HG02938 (cell line): ENCODE data around the gene TST.

ENCODE experiments used
- ATAC-seq: cut with Tn5 transposase; IDR thresholded peaks from one replicate; pipeline ENCODE4 v1.9.1; 2021; ENCODE audit warnings: mild to moderate bottlenecking, moderate library complexity; ENCODE audit not compliant: unreplicated experiment

The TST gene

DNA sequence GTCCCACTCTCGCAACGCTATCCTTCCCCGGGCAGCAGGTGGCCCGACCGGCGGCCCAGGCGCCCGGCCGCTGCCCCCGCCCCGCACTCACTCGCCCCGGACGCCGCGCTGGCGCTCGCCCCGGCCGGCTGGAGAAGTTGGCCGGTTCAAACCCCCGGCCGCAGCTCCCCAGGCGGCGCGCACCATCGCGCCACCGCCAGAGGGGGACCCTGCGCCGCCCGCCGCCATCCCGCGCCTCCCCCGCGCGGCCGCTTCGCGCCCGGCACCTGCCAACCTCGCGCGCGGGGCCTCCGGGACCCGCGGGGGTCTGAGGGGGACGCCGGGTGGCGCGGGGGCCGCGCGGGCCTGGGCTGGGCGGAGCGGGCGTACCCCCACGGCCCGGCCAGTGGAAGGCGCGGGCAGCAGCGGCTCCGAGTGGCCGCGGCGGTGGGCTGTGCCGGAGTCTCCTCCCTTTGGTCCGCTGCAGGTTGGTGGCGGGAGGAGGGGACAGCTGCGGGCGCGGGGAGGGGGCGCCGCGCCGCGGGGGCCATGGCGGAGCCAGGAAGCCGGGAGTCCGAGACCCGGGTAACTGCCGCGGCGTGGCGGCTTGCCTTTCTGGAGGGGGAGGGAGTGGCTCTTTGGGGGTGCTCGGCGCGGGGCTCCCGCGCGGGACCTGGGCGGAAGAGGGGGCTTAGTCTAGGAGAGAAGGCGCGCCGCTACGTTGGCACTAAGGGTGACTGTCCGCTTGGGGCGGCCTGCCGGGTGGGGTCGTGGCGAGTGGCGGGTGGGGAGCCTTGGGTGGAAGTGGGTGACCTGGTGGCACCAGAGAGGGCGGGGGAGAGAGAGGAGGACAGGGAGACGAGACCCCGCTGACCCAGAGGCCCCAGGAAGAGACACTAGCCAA is at the start of gene TST, which contains the start of gene MPST:
Gene TST, minus strand, starts transcription at position 139 of the 883 bp plus-strand sequence. CDS start 715 bp downstream, outside the sequence.
Gene MPST, plus strand, starts transcription at position 434 of the 883 bp plus-strand sequence. Its CDS starts 95 bp downstream, at position 529.
- ATAC-seq, result no peak

- no peak for ATAC-seq
These were observed 49.6 kb upstream of the TST start for GRCh38 chr22:37068859-37069258.

DNA sequence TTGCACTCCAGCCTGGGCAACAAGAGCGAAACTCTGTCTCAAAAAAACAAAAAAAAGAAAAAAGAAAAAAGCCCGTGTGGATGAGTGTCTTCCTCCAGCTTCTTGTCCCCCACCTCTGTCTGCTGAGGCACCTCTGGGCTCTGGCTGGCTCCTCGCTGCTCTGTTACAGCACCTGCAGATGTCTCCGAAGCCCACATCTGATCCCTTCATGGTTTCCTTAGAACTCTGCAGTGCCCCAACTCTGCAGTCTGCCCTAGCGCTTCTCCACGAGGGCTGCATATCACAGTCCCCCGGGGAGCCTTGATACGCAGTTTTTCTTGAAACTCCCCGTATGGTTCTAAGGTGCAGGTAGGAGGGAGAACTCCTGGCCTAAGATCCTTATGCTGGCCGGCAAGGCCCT is 48.2 kb upstream of the TST start:
- ATAC-seq, result no peak

DNA sequence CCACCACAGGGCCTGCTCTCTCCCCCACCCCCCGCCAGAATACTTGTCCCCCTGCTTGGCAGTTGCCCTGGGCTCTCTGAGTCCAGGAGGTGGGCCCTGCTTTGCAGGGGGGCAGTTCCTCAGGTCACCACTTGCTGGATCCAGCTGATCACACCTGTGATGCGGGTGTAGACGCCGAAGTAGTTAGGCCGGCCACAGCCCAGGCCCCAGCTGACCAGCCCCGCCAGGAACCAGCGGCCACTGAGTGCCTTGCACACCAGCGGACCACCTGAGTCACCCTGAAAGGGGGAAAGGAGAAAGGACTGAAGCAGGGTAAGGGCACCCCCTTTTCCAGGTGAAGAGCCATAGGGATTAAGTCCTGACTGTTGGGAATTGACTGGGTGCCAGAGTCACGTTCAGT is 46.7 kb upstream of the TST start:
- no peak for ATAC-seq

GRCh38 chr22:37065180-37065579 is 45.9 kb upstream of the TST start:
- ATAC-seq, result no peak

- no peak for ATAC-seq
These were observed 45.3 kb upstream of the TST start for GRCh38 chr22:37064553-37064952.

- no peak for ATAC-seq
These were observed 44.5 kb upstream of the TST start for GRCh38 chr22:37063431-37064420.

- ATAC-seq, result no peak
These were observed 43.6 kb upstream of the TST start for GRCh38 chr22:37062702-37063381.

GRCh38 chr22:37062376-37062675 is 43.1 kb upstream of the TST start:
- no peak for ATAC-seq

GRCh38 chr22:37061611-37062375 is 42.5 kb upstream of the TST start:
- ATAC-seq, result no peak

DNA sequence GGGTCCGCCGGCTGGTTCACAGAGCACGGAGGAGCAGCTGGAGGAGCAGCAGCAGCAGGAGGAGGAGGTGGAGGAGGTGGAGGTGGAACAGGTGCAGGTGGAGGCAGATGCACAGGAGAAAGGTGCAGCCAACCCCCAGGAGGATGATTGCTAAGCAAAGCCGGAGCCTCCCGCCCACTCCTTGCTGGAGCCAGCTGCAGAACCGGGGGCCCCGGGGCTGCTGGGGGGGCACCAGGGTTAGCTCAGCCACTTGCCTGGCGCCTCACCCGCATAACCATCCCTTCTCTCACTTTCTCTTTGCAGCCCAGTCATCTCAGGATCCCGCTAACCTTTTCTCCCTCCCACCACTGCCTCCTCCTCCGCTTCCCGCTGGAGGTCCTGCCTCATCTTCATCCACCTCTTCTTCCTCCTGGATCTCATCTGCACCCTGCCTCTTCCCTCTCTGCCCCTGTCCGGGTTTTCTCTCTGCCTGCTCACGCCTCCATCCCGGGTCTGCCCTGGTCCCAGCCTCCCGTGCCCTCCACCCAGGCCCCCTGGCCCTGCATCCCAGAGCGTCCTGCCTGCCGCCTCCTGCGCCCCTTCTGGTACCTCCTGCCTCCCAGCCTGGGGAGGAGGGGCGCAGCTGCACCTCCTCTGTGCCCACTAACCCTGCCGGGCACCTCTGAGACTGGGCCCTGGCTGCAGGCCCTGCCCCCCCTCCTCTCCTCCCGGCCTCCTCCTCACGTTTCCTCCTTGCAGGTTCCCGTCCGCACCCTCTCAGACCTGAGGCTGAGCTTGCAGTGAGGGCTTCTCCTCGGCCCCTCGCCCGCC is 41.8 kb upstream of the TST start:
- ATAC-seq, result no peak

DNA sequence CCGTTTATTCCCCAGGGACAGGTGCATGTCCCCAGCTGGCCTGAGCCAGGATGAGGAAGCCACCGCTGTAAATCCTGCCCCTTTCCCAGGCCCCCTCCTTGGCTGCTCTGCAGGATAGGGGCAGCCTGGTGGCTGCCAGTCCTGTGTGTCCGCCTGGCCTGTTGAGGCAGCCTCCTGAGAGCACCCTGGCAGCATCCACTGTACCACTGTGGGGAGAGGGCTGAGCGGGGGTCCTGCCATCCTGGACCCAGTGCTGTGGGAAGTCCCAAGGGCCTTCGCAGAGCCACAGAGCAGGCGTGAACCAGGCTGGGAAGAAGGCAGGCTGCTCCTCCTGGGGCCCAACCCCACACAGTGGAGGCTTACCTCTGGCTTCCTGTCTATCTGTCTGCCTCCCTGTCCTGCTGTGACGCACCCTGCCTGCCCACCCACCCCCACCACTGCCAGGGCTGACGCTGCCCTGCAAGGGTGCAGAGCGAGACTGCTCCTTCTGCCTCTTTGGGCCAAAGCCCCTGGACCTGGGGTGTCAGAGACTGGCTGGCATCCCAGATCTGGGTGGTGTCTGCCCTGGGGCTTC is 40.7 kb upstream of the TST start:
- ATAC-seq, result no peak

GRCh38 chr22:37058917-37059701 is 39.9 kb upstream of the TST start:
- ATAC-seq, result no peak

DNA sequence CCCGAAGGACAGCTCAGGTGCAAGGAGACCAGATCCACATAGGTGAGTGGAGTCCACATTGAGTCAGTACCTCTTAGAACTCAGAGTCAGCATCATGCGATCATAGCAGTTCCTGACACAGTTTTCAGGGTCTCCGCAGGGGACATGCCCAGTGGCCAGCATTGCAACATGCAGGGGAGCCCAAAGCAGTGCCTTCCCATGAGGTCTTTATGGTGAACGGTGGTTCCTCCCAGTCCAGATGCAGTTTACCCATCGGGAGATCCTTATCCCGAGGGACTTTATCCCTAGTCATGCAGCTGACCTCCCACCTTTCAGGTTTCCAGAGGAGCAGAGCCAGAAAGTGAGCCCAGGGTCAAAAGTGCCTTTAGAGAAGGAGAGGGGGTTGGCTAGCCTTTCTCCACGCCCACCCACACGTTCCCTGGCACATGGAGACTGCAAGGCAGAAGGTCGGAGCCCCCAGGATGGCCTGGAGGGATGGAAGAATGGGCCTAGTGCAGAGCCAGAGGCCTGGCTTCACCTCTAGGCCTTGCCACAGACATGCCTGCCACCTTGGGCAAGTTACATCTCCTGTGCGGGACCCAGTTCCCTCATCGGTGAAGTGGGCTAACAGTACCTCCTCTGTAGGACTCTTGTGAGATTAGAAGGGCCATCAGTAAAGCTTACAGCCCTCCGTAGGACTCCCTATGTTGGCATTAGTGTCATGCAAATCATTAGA is 38.7 kb upstream of the TST start:
- ATAC-seq, result no peak

DNA sequence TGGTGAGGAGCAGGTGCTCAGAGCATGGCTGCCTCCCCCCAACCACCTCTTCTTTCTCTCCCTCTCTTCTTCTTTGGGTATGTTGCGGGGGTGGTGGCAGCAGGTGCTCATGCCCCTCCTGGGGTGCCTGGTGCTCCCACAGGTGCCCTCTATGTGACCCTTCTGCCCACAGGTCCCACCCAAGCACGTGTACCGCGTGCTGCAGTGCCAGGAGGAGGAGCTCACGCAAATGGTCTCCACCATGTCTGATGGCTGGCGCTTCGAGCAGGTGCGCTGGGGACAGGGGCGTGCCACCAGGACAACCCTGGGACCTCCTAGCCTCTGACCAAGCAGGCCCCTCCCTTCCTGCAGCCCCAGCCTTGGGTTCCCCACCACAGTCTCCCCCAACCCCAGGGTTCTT is 38.0 kb upstream of the TST start:
- ATAC-seq, result no peak

DNA sequence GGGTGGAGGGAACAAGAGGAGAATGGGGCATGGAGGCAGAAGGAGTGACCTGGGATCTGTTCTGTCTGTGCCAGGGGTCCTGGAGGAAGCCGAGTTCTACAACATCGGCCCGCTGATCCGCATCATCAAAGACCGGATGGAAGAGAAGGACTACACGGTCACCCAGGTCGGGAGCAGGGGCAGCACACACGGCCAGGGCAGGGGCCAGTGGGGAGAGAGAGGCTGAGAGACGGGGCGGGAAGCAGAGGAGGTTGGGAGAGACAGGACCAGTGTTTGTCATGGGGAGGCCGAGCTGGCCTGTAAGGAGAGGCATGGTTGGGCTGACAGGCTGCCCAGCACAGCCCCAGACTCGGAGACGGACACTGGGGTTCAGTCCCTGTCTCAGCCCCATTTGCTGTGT is 37.0 kb upstream of the TST start:
- no peak for ATAC-seq

DNA sequence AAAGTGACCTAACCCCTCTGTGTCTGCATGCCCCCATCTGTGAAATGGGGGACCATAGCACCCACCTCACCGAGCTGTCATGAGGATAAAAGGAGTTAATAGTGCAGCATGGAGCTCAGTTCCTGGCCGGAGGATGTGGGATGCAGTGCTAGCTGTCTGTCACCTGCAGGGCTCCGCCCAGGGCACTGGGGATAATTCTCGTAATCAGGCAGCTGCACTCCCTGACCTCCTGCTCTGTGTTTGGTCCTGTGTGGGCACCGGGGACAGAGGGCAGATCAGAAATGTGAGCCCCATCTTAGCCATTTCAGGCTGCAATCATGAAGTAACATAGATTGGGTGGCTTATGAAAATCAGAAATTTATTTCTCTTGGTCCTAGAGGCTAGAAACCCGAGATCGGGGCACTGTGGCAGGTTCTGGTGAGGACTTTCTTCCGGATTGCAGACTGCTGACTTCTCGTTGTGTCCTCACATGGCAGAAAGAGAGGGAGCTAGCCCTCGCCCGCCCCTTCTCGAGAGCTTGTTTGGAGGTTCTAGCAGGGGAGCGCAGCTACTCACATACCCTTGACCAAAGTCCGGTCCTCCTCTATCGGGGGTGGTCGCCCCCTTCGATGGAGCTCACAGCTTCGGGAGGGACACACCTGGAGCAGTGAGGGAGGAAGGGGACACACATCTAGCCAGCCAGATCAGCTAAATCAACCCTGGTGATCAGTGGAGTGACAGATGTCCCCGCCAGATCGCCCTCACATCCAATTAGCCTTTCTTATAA is 35.5 kb upstream of the TST start:
- no peak for ATAC-seq
